ENCODE results near the gene ZBTB21. TPM values are rescaled to one million over a fixed set of nuclear protein-coding genes. Genes with fewer than 3 reads are reported as not detected.

The ZBTB21 gene
- total RNA-seq, 4 donors from 2014 or later: 2.8 to 29.9 (median 14.4) TPM

GRCh38 chr21:42007356-42007940 is 2.7 kb downstream of the ZBTB21 start:
- Histone ChIP-seq H3K4me1 (peaks cover 0 to 3% of the 10 kb centered on the region in 2 donors), H3K36me3 (no peaks in the 10 kb centered on the region), H3K4me3 (no peak overlapping the region), H3K27me3 (no peaks in the 10 kb centered on the region), H3K9me3 (no peaks in the 10 kb centered on the region), H3K27ac (no peak overlapping the region)
- intact Hi-C loops (cut with DNase I; ENCODE audit: low total_unique reads): loop anchor here (10.0 kb wide), 1 partner anchor 53 kb away; the partner anchor contains the start of gene C2CD2
- TF ChIP-seq CTCF (IDR thresholded peaks at IDR 0.05): no peak
- TF ChIP-seq POLR2A (IDR thresholded peaks at IDR 0.05): no peak
- DNase-seq: no peak

DNA sequence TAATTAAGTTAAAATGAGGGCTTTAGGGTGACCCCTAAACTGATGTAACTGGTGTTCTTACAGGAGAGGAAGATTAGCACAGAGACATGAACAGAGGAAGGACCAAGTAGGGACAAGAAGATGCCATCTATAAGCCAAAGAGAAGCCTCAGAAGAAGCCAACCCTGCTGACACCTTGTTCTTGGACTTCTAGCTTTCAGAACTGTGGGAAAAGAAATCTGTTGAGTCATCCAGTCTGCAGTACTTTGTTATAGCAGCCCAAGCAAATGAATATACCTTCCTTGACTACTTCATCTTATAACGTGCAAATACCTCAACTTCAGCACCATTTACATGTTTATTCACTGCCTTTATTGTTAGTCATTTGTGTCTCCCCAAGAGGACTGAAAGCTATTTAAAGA is 3.4 kb downstream of the ZBTB21 start:
- Histone ChIP-seq H3K27ac (no peak overlapping the region), H3K4me1 (peaks cover 0 to 3% of the 10 kb centered on the region in 2 donors), H3K9me3 (no peaks in the 10 kb centered on the region), H3K4me3 (no peak overlapping the region), H3K36me3 (no peaks in the 10 kb centered on the region), H3K27me3 (no peaks in the 10 kb centered on the region)
- DNase-seq: no peak
- TF ChIP-seq CTCF (IDR thresholded peaks at IDR 0.05) (no peak), POLR2A (IDR thresholded peaks at IDR 0.05) (no peak)
- intact Hi-C loops (cut with DNase I; ENCODE audit: low total_unique reads): loop anchor here (10.0 kb wide), 1 partner anchor 52 kb away; the partner anchor contains the start of gene C2CD2

- no peaks in the 10 kb centered on the region for H3K36me3 ChIP-seq
- no peak overlapping the region for H3K4me3 ChIP-seq
- H3K27ac ChIP-seq: no peak overlapping the region
- TF ChIP-seq CTCF (IDR thresholded peaks at IDR 0.05) (no peak), POLR2A (IDR thresholded peaks at IDR 0.05) (no peak)
- no peaks in the 10 kb centered on the region for H3K9me3 ChIP-seq
- DNase-seq: no peak
- H3K27me3 ChIP-seq: no peaks in the 10 kb centered on the region
- H3K4me1 ChIP-seq: no peaks in the 10 kb centered on the region
- intact Hi-C loops (cut with DNase I; ENCODE audit: low total_unique reads): loop anchor here (10.0 kb wide), 1 partner anchor 50 kb away; the partner anchor contains the start of gene C2CD2
Observed at GRCh38 chr21:42004406-42005199, 5.6 kb downstream of the ZBTB21 start.

DNA sequence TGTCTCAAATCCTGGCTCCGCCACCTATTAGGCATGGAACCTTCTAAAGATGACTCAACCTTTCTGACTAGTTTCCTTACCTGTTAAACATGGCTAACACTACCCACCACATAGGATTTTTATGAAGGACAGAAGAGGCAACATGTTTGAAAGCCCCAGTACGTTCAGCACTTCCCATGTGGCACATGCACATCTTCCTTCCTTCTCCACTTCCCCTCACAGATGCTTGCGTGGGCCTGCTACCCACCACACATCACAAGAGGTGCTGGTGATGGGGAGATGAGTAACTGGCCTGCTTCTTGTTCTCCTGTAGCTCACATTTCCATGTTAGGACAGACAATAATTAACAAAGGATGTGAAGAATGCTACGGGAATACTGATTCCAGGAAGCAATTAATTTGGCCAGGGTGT is 7.1 kb downstream of the ZBTB21 start:
- H3K27ac ChIP-seq: peak overlapping the region in 1 of 2 donors; percentile 37
- no peaks in the 10 kb centered on the region for H3K27me3 ChIP-seq
- DNase-seq: no peak
- H3K4me1 ChIP-seq: no peaks in the 10 kb centered on the region
- TF ChIP-seq CTCF (IDR thresholded peaks at IDR 0.05) (no peak), POLR2A (IDR thresholded peaks at IDR 0.05) (no peak)
- no peak overlapping the region for H3K4me3 ChIP-seq
- H3K9me3 ChIP-seq: no peaks in the 10 kb centered on the region
- no peaks in the 10 kb centered on the region for H3K36me3 ChIP-seq
- intact Hi-C loops (cut with DNase I; ENCODE audit: low total_unique reads): loop anchor here (10.0 kb wide), 1 partner anchor 48 kb away; the partner anchor contains the start of gene C2CD2

- H3K9me3 ChIP-seq: no peaks in the 10 kb centered on the region
- no peaks in the 10 kb centered on the region for H3K27me3 ChIP-seq
- H3K27ac ChIP-seq: peak overlapping the region in 1 of 2 donors; percentile 37
- H3K4me3 ChIP-seq: no peak overlapping the region
- intact Hi-C loops (cut with DNase I; ENCODE audit: low total_unique reads): loop anchor here (10.0 kb wide), 1 partner anchor 48 kb away; the partner anchor contains the start of gene C2CD2
- no peaks in the 10 kb centered on the region for H3K36me3 ChIP-seq
- no peaks in the 10 kb centered on the region for H3K4me1 ChIP-seq
- TF ChIP-seq POLR2A (IDR thresholded peaks at IDR 0.05) (no peak), CTCF (IDR thresholded peaks at IDR 0.05) (no peak)
- DNase-seq: no peak
Observed at GRCh38 chr21:42002421-42002958, 7.7 kb downstream of the ZBTB21 start.
